Measurements from ENCODE around the gene CHRFAM7A. TPM values are rescaled to one million over a fixed set of nuclear protein-coding genes. Genes with fewer than 3 reads are reported as not detected.
"Not testable (repeated sequence)": the region's sequence is repeated elsewhere in the genome, so short reads cannot be mapped to it uniquely, and the experiment has no call there.

Gene CHRFAM7A
- total RNA-seq, 1 experiment from 2014 or later = not detected

GRCh38 chr15:30321063-30321462 is 72.3 kb downstream of the CHRFAM7A start:
- DNase-seq (ENCODE audit: low read depth) = not testable (repeated sequence)

- not testable (repeated sequence) for DNase-seq (ENCODE audit: low read depth)
Measured at GRCh38 chr15:30315704-30316103, 77.6 kb downstream of the CHRFAM7A start.

DNA sequence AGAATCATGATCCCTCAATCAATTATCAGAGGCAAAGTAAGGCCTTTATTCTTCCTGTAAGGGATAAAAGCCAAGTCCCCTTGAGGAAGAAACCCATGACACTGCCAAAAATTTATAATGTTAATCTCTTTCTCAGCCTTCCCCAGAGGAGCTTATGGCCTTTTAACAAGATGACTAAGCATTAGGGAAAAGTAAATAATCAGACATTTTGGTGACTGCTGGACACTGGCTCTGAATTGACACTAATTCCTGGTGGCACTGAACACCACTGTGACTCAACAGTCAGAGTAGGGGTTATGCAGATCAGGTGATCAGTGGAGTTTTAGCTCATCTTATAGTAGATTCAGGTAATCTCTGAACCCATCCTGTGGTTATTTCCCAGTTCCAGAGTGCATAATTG is 82.8 kb downstream of the CHRFAM7A start:
- not testable (repeated sequence) for DNase-seq (ENCODE audit: low read depth)

Other genes starting within 250 kb of the CHRFAM7A start
- gene GOLGA8R, start 20.7 kb upstream of the CHRFAM7A start, total RNA-seq (2014; rRNA removed; shearing (Covaris generic)) = 0.24 and 0.39 TPM in 2 replicates
- gene GOLGA8Q, start 158.5 kb upstream of the CHRFAM7A start, total RNA-seq (2014; rRNA removed; shearing (Covaris generic)) = not detected in 2 replicates
- gene GOLGA8H, start 210.5 kb upstream of the CHRFAM7A start, total RNA-seq (2014; rRNA removed; shearing (Covaris generic)) = not detected in 2 replicates

Data from RPMI7951 (cell line).